ENCODE measurements around the gene KPNA3. TPM values are rescaled to one million over a fixed set of nuclear protein-coding genes. Genes with fewer than 3 reads are reported as not detected.
"Not testable (repeated sequence)": the region's sequence is repeated elsewhere in the genome, so short reads cannot be mapped to it uniquely, and the experiment has no call there.

The KPNA3 gene
- total RNA-seq, 1 donor from 2014 or later: 46.6 TPM

DNA sequence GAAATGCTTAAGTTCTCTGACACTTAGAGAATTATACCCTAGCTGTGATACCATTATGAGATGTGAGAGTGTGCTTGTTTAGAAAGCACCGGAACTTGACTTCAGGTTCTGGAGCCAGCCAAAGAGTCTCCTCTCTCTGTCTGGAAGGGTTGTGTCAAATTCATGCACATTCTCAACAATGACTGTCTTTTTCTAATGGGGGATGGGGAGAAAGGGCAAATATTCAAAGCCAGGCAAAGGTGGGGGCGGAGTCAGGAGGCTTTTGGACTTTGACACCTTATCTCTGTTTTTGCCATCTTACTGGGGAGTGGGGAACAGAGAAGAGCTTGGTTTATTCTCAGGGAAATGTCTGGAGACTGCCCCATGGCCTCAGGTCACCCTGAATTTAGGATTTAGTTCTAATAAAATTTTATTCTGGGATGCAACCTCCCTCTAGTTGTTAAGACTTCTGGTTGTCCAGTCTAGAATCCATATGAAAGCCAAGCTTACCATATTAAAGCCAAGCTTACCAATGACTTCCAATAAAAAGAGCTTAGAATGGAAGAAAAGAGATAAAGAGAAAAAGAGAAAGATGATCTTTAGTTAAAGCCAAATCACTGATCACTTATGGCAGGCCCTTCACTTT is 28.2 kb upstream of the KPNA3 start:
- no peaks in the 10 kb centered on the region for H3K36me3 Mint-ChIP-seq (ENCODE audit: unreplicated experiment)
- peaks cover 2% of the 10 kb centered on the region for H3K9me3 Mint-ChIP-seq (ENCODE audit: unreplicated experiment)
- no peaks in the 10 kb centered on the region for H3K4me1 Mint-ChIP-seq (ENCODE audit: low read depth, unreplicated experiment)

GRCh38 chr13:49816047-49816446 is 23.6 kb upstream of the KPNA3 start:
- H3K27me3 Mint-ChIP-seq (ENCODE audit: unreplicated experiment); H3K4me1 Mint-ChIP-seq (ENCODE audit: low read depth, unreplicated experiment); H3K9me3 Mint-ChIP-seq (ENCODE audit: unreplicated experiment); H3K27ac Mint-ChIP-seq (ENCODE audit: unreplicated experiment); H3K36me3 Mint-ChIP-seq (ENCODE audit: unreplicated experiment); DNase-seq; H3K4me3 Mint-ChIP-seq (ENCODE audit: unreplicated experiment): not testable (repeated sequence)

More for the DNA sequence above, 28.2 kb upstream of the KPNA3 start:
- Mint-ChIP-seq H3K27me3 (ENCODE audit: unreplicated experiment) (peaks cover 3% of the 10 kb centered on the region), H3K27ac (ENCODE audit: unreplicated experiment) (no peak overlapping the region), H3K4me3 (ENCODE audit: unreplicated experiment) (no peak overlapping the region)
- no peak for DNase-seq
- TF ChIP-seq, protein P1, sequence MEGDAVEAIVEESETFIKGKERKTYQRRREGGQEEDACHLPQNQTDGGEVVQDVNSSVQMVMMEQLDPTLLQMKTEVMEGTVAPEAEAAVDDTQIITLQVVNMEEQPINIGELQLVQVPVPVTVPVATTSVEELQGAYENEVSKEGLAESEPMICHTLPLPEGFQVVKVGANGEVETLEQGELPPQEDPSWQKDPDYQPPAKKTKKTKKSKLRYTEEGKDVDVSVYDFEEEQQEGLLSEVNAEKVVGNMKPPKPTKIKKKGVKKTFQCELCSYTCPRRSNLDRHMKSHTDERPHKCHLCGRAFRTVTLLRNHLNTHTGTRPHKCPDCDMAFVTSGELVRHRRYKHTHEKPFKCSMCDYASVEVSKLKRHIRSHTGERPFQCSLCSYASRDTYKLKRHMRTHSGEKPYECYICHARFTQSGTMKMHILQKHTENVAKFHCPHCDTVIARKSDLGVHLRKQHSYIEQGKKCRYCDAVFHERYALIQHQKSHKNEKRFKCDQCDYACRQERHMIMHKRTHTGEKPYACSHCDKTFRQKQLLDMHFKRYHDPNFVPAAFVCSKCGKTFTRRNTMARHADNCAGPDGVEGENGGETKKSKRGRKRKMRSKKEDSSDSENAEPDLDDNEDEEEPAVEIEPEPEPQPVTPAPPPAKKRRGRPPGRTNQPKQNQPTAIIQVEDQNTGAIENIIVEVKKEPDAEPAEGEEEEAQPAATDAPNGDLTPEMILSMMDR (IDR thresholded peaks at IDR 0.05; ENCODE audit: partially characterized antibody, unreplicated experiment): no peak

DNA sequence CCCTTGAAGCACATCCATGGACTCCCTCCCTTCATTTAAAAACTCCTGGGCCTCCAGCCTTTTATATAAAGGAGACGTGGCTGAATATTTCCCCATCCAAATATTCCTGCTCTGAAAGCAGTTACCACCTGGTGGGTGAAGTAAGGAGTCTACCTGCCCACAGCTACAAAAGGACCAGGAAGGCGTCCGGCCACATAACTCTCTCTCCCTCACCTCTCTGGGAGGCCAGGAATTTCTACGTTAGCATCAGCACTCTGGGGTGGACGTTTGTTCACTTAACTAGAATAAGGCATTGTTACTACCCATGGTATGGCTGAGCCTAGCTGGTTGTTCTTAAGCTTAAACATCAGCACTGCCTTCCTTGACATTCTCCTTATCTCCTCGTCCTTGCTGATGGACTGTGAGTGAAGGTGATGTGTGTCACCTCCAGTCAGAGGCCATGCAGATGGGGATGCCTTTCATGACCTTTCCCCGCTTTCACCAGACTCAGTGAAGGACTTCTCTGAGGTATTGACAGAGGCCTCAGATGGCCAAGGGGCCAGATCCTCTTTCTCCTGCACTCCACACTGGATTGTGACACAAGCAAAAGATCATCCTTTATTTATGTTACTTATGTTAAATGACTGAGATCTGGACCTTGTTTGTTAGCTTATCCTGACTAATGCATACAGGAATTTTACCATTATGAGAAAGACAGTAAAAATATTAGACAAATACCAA is 22.2 kb upstream of the KPNA3 start:
- no peak overlapping the region for H3K4me3 Mint-ChIP-seq (ENCODE audit: unreplicated experiment)
- no peaks in the 10 kb centered on the region for H3K9me3 Mint-ChIP-seq (ENCODE audit: unreplicated experiment)
- H3K27me3 Mint-ChIP-seq (ENCODE audit: unreplicated experiment): peaks cover 3% of the 10 kb centered on the region
- no peaks in the 10 kb centered on the region for H3K36me3 Mint-ChIP-seq (ENCODE audit: unreplicated experiment)
- no peak overlapping the region for H3K27ac Mint-ChIP-seq (ENCODE audit: unreplicated experiment)
- DNase-seq: no peak
- H3K4me1 Mint-ChIP-seq (ENCODE audit: low read depth, unreplicated experiment): no peaks in the 10 kb centered on the region
- TF ChIP-seq, protein P1 (IDR thresholded peaks at IDR 0.05; ENCODE audit: partially characterized antibody, unreplicated experiment): no peak

DNA sequence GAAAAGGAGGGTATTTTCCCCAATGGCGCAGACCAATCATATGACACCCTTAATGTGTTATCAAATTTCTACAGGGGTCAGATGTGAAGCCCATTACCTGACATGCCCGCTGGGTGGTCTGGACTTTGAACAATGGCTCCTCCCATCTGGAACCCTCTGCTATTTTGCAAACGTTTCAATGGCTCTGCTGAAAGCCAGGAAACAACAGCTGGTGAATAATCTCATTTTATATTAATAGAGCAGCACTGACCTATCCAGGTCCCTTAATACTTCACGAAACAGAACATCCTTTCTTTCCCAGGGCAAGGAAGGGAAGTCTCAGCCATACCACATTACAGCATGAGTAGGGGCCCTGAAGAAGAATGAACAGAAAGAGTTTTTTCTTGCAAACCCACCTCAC is 20.3 kb upstream of the KPNA3 start:
- no peak overlapping the region for H3K27ac Mint-ChIP-seq (ENCODE audit: unreplicated experiment)
- DNase-seq: no peak
- no peak overlapping the region for H3K4me3 Mint-ChIP-seq (ENCODE audit: unreplicated experiment)
- H3K27me3 Mint-ChIP-seq (ENCODE audit: unreplicated experiment): no peaks in the 10 kb centered on the region
- no peaks in the 10 kb centered on the region for H3K4me1 Mint-ChIP-seq (ENCODE audit: low read depth, unreplicated experiment)
- no peaks in the 10 kb centered on the region for H3K9me3 Mint-ChIP-seq (ENCODE audit: unreplicated experiment)
- no peaks in the 10 kb centered on the region for H3K36me3 Mint-ChIP-seq (ENCODE audit: unreplicated experiment)
- TF ChIP-seq, protein P1 (IDR thresholded peaks at IDR 0.05; ENCODE audit: partially characterized antibody, unreplicated experiment): no peak

DNA sequence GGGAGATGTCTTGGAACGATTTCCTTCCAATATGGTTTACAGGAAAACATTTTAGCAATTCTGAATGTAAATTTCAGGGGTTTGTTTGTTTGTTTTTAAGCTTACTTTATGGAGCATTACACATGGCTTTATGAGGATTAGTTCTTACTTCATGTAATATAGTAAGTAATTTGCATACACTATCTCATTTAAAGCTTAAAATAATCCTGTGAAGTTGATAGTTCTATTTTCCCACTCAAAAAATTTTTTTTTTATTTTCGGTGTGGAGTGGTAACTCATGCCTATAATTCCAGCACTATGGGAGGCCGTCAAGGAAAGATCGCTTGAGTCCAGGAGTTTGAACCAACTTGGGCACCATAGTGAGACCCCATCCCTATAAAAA is 19.0 kb upstream of the KPNA3 start:
- H3K27me3 Mint-ChIP-seq (ENCODE audit: unreplicated experiment): no peaks in the 10 kb centered on the region
- H3K9me3 Mint-ChIP-seq (ENCODE audit: unreplicated experiment): no peaks in the 10 kb centered on the region
- no peaks in the 10 kb centered on the region for H3K36me3 Mint-ChIP-seq (ENCODE audit: unreplicated experiment)
- no peak overlapping the region for H3K4me3 Mint-ChIP-seq (ENCODE audit: unreplicated experiment)
- TF ChIP-seq, protein P1 (IDR thresholded peaks at IDR 0.05; ENCODE audit: partially characterized antibody, unreplicated experiment): no peak
- H3K4me1 Mint-ChIP-seq (ENCODE audit: low read depth, unreplicated experiment): no peaks in the 10 kb centered on the region
- no peak overlapping the region for H3K27ac Mint-ChIP-seq (ENCODE audit: unreplicated experiment)
- no peak for DNase-seq

All from glutamatergic neuron (in vitro differentiated cells).